Measurements from ENCODE around the gene MARS2. TPM values are rescaled to one million over a fixed set of nuclear protein-coding genes. Genes with fewer than 3 reads are reported as not detected.
A peak's percentile ranks its signal among the peaks of the same experiment; 100 is the strongest.
"Not testable (repeated sequence)": the region's sequence is repeated elsewhere in the genome, so short reads cannot be mapped to it uniquely, and the experiment has no call there.

MARS2 gene
- total and polyA plus RNA-seq, 12 donors, result 1.2 to 11.5 (median 7.5) TPM

DNA sequence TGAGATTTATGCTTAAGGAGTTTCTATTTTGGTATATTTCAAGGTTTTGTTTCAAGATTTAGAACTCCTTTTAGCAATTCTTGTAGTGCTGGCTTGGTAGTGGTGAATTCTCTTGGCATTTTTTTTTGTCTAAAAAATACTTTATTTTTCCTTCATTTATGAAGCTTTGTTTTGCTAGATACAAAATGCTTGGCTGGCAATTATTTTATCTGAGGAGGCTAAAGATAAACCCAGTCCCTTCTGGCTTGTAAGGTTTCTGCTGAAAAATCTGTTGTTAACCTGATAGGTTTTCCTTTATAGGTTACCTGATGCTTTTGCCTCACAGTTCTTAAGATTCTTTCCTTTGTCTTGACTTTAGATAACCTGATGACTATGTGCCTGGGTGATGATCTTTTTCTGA, 5.4 kb upstream of the MARS2 start:
- not testable (repeated sequence) for H3K27ac ChIP-seq, H3K36me3 ChIP-seq, H3K4me1 ChIP-seq, DNase-seq, H3K27me3 ChIP-seq, ATAC-seq, H3K4me3 ChIP-seq, H3K9me3 ChIP-seq
- intact Hi-C loops (cut with DNase I), result loop anchor here in 6 of 10 donors (10.0 kb wide), 5 partner anchors 185 to 595 kb away; partner anchors contain the start of genes MOB4 (in 3 of the 6), SF3B1 (in 2 of the 6), HSPD1 (in 1 of the 6) and HSPE1 (in 1 of the 6)

DNA sequence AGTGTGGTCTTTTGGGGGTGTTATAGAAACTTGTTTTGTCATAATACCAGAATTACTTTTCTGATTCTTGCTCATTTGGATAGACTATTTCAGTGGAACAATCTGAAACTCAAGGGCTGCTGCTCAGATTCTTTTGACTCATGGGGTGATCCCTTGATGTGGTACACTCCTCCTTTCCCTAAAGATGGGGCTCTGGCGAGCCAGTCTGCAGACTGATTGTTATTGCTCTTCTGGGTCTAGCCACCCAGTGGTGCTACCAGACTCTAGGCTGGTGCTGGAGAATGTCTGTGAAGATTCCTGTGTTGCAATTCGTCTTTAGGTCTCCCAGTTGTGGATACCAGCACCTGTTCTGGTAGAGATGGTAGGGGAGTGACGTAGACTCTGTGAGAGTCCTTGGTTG, 4.2 kb upstream of the MARS2 start:
- no peak overlapping the region for H3K27ac ChIP-seq
- H3K9me3 ChIP-seq, result no peaks in the 10 kb centered on the region
- no peak overlapping the region for H3K4me3 ChIP-seq
- ATAC-seq, result no peak
- TF ChIP-seq, protein P1, sequence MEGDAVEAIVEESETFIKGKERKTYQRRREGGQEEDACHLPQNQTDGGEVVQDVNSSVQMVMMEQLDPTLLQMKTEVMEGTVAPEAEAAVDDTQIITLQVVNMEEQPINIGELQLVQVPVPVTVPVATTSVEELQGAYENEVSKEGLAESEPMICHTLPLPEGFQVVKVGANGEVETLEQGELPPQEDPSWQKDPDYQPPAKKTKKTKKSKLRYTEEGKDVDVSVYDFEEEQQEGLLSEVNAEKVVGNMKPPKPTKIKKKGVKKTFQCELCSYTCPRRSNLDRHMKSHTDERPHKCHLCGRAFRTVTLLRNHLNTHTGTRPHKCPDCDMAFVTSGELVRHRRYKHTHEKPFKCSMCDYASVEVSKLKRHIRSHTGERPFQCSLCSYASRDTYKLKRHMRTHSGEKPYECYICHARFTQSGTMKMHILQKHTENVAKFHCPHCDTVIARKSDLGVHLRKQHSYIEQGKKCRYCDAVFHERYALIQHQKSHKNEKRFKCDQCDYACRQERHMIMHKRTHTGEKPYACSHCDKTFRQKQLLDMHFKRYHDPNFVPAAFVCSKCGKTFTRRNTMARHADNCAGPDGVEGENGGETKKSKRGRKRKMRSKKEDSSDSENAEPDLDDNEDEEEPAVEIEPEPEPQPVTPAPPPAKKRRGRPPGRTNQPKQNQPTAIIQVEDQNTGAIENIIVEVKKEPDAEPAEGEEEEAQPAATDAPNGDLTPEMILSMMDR (IDR thresholded peaks at IDR 0.05), result no peak
- WGBS, 2 donors, result 80 to 89% methylated on average over 3 of the region's 3 CpGs
- no peaks in the 10 kb centered on the region for H3K27me3 ChIP-seq
- no peaks in the 10 kb centered on the region for H3K36me3 ChIP-seq
- peaks cover 0 to 10% (median 5%) of the 10 kb centered on the region in 9 donors for H3K4me1 ChIP-seq
- no peak for DNase-seq
- intact Hi-C loops (cut with DNase I), result loop anchor here in 6 of 10 donors (10.0 kb wide), 5 partner anchors 186 to 594 kb away; partner anchors contain the start of genes MOB4 (in 3 of the 6), SF3B1 (in 2 of the 6), HSPD1 (in 1 of the 6) and HSPE1 (in 1 of the 6)

DNA sequence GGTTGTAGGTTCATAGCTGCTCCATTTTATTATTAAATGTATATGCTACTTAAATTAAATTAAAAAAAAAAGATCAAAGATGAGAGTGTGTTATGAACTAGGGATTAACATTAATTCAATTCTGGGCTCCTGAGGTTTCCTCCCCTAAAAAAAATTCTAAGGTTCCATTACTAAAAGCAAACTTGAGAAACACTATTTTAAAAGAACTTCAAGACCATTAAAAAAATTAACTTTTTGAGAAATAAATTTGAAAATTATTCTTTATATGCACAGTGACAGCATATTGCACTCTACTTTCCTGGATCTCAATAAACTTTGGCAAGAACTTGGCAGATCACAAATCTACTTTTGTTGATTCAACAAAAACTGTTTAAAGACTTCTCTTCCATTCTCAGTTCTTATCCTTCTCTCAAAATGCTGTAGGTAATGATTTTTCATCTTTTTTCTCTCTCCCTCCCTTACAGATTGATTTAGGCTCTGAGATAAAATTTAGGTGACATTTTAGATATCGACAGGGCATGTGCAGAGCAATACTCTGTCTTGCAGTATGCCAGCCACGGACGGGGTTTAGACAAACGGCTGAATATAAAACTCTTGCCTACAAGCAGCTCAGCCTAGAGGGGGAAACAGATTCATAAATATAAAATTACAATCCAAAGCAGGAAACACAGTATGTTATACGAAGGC, 592 bp upstream of the MARS2 start:
- H3K27ac ChIP-seq, result peak overlapping the region; percentile 43 to 91 (median 84)
- DNase-seq (no peak), ATAC-seq (peak; percentile 29 to 45 (median 38))
- peaks cover 0 to 7% (median 0%) of the 10 kb centered on the region in 9 donors for H3K36me3 ChIP-seq
- H3K4me3 ChIP-seq, result peak overlapping the region; percentile 59 to 99 (median 92)
- H3K4me1 ChIP-seq, result peaks cover 2 to 46% (median 37%) of the 10 kb centered on the region in 9 donors
- intact Hi-C loops (cut with DNase I), result loop anchor here in 9 of 10 donors (2.0 to 10.0 kb wide), 11 partner anchors 73 to 593 kb away; partner anchors contain the start of genes MOB4 (in 5 of the 9), SF3B1 (in 3 of the 9), HSPD1 (in 2 of the 9) and HSPE1 (in 1 of the 9)
- H3K9me3 ChIP-seq, result no peaks in the 10 kb centered on the region
- TF ChIP-seq, protein P1 (IDR thresholded peaks at IDR 0.05), result no peak
- H3K27me3 ChIP-seq, result no peaks in the 10 kb centered on the region
- WGBS, 2 donors, result 0 to 1% methylated on average over 5 of the region's 5 CpGs

DNA sequence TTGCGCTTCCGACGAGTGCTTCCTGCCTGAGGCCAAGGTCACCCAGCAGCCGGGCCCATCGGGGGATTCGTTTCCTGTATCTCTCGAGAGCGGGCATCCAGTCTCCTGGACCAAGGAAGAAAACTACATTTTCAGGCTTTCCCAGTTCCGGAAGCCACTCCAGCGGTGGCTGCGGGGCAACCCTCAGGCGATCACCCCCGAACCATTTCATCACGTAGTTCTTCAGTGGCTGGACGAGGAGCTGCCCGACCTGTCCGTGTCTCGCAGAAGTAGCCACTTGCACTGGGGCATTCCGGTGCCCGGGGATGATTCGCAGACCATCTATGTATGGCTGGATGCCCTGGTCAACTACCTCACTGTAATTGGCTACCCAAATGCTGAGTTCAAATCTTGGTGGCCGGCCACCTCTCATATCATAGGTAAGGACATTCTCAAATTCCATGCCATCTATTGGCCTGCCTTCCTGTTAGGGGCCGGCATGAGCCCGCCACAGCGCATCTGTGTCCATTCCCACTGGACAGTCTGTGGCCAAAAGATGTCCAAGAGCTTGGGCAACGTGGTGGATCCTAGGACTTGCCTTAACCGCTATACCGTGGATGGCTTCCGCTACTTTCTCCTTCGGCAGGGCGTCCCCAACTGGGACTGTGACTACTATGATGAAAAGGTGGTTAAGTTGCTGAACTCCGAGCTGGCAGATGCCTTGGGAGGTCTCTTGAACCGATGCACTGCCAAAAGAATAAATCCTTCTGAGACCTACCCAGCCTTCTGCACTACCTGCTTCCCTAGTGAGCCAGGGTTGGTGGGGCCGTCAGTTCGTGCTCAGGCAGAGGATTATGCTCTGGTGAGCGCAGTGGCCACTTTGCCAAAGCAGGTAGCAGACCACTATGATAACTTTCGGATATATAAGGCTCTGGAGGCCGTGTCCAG, 1.0 kb downstream of the MARS2 start:
- H3K36me3 ChIP-seq, result peaks cover 0 to 10% (median 0%) of the 10 kb centered on the region in 9 donors
- DNase-seq (peak; percentile 16 to 24), ATAC-seq (peak in 7 of 8 donors; percentile 5 to 51 (median 21))
- TF ChIP-seq, protein P1 (IDR thresholded peaks at IDR 0.05), result no peak
- H3K27ac ChIP-seq, result peak overlapping the region in 9 of 10 donors; percentile 79 to 91 (median 83)
- 13 to 16% methylated on average over 38 of the region's 38 CpGs for WGBS, 2 donors
- intact Hi-C loops (cut with DNase I), result loop anchor here in 9 of 10 donors (2.0 to 10.0 kb wide), 12 partner anchors 71 to 591 kb away; partner anchors contain the start of genes MOB4 (in 5 of the 9), SF3B1 (in 3 of the 9), HSPD1 (in 2 of the 9) and HSPE1 (in 1 of the 9)
- H3K4me1 ChIP-seq, result peaks cover 2 to 50% (median 40%) of the 10 kb centered on the region in 9 donors
- peak overlapping the region; percentile 59 to 99 (median 92) for H3K4me3 ChIP-seq
- H3K27me3 ChIP-seq, result no peaks in the 10 kb centered on the region
- H3K9me3 ChIP-seq, result no peaks in the 10 kb centered on the region

All from heart right ventricle (tissue), 16 donors.